ENCODE data around the gene EIF5A. TPM values are rescaled to one million over a fixed set of nuclear protein-coding genes. Genes with fewer than 3 reads are reported as not detected.
A peak's percentile ranks its signal among the peaks of the same experiment; 100 is the strongest.

Gene EIF5A
- total and polyA plus RNA-seq, 5 donors, result 259 to 311 (median 271) TPM

DNA sequence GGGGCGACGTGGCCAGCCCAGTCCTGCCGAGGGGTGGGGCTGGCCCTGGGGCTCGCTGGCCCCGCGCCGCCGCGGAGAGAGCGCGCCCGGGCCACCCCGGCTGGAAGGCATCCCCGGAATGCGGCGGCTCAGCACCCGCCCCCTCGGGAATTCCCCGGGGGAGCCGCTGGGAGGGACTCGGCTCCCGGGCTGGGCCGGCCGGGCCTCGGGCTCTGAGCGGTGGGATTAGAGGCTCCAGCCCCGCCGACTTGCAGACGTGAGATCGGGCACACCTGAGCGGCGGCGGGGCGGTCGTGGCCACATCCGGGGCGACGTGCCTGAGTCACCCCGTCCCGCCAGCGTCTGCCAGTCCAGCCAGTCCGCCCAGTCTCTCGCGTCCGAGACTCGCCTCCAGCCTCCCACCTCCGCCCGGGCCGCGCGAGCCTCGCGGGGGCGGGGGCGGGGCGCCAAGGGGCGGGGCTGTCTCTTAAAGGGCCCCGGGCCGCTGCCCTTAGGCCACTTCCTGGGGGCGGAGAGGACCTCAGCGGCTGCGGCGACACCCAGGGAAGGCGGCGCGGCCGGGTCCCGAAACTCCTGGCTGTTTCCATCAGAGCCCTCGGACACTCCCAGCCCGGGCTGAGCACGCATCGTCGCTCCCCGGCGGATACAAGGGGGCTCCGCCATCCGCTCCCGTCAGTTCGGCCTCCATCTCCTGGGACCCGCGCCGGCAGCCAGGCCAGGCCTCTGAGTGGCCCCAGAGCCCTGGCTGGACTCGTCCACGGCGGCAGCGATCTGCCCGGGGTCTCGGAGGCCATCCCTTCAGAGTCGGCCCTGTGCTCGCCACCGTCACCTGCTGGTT, 44.5 kb downstream of the EIF5A start, which contains the start of gene KCTD11:
Gene KCTD11 (plus strand): TSS at position 498 of the 838 bp plus-strand sequence.
- under 1% methylated on average over 91 of the region's 91 CpGs for WGBS
- DNase-seq (peak; percentile 95 to 98 (median 97)), ATAC-seq (peak; percentile 81 to 83)
- peak within 1 kb of the TSS; percentile 64 for H3K4me3 ChIP-seq (ENCODE audit: low read length)
- H3K9me3 ChIP-seq (ENCODE audit: control insufficient read depth, low read length), result no peaks in the 10 kb centered on the region
- peak within 1 kb of the TSS; percentile 87 for H3K27ac ChIP-seq (ENCODE audit: low read length)
- intact Hi-C loops (cut with DNase I), result loop anchor here in 3 of 4 donors (10.0 kb wide), 3 partner anchors 83 to 233 kb away; partner anchors contain the start of genes FGF11 (in 2 of the 3), TMEM102 (in 2 of the 3), MPDU1 (in 1 of the 3) and TNFSF13 (in 1 of the 3)
- peaks cover 8% of the 10 kb centered on the region for H3K4me1 ChIP-seq (ENCODE audit: control insufficient read depth, insufficient read depth, low read length)
- no peaks in the 10 kb centered on the region for H3K27me3 ChIP-seq (ENCODE audit: control insufficient read depth, insufficient read depth)

DNA sequence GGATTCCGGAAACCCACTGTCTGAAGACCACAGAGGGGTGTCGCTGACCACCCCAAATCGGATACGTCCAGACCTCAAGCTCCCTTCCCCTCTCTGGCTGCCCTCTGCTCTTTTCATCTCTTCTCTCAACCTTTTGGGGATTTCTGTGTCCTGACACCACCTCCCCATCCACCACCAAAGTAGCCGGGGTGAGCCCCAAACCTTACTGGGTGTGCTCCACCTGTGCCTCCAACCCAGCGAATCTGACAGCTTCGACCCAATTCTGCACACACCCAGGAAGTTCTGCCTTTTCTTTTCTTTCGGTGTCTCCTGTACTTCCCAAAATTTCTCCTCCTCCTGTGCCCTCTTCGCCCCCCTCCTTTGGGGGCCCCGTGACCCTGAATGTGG, 45.1 kb downstream of the EIF5A start:
- 29% methylated on average over 10 of the region's 10 CpGs for WGBS
- ATAC-seq (no peak), DNase-seq (no peak)
- Histone ChIP-seq H3K9me3 (ENCODE audit: control insufficient read depth, low read length) (no peaks in the 10 kb centered on the region), H3K4me1 (ENCODE audit: control insufficient read depth, insufficient read depth, low read length) (peaks cover 8% of the 10 kb centered on the region), H3K27ac (ENCODE audit: low read length) (peak overlapping the region; percentile 87), H3K27me3 (ENCODE audit: control insufficient read depth, insufficient read depth) (no peaks in the 10 kb centered on the region), H3K4me3 (ENCODE audit: low read length) (peak overlapping the region; percentile 64)
- intact Hi-C loops (cut with DNase I), result loop anchor here in 3 of 4 donors (10.0 kb wide), 3 partner anchors 82 to 232 kb away; partner anchors contain the start of genes FGF11 (in 2 of the 3), TMEM102 (in 2 of the 3), MPDU1 (in 1 of the 3) and TNFSF13 (in 1 of the 3)

DNA sequence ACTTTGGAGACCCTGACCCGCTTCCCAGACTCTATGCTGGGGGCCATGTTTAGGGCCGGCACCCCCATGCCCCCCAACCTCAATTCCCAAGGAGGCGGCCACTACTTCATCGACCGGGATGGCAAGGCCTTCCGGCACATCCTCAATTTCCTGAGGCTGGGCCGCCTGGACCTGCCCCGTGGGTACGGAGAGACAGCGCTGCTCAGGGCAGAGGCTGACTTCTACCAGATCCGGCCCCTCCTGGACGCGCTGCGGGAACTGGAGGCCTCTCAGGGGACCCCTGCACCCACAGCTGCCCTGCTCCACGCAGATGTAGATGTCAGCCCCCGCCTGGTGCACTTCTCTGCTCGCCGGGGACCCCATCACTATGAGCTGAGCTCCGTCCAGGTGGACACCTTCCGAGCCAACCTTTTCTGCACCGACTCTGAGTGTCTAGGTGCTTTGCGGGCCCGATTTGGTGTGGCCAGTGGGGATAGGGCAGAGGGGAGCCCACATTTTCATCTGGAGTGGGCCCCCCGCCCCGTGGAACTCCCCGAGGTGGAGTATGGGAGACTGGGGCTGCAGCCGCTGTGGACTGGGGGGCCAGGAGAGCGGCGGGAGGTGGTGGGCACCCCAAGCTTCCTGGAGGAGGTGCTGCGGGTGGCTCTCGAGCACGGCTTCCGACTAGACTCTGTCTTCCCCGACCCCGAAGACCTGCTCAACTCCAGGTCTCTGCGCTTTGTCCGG, 45.6 kb downstream of the EIF5A start:
- 87% methylated on average over 37 of the region's 37 CpGs for WGBS
- peak in 2 of 3 donors; percentile 28 to 74 for DNase-seq
- H3K4me1 ChIP-seq (ENCODE audit: control insufficient read depth, insufficient read depth, low read length), result peaks cover 8% of the 10 kb centered on the region
- no peaks in the 10 kb centered on the region for H3K9me3 ChIP-seq (ENCODE audit: control insufficient read depth, low read length)
- no peaks in the 10 kb centered on the region for H3K27me3 ChIP-seq (ENCODE audit: control insufficient read depth, insufficient read depth)
- intact Hi-C loops (cut with DNase I), result loop anchor here in 3 of 4 donors (10.0 kb wide), 3 partner anchors 82 to 232 kb away; partner anchors contain the start of genes FGF11 (in 2 of the 3), TMEM102 (in 2 of the 3), MPDU1 (in 1 of the 3) and TNFSF13 (in 1 of the 3)
- no peak for ATAC-seq
- no peak overlapping the region for H3K27ac ChIP-seq (ENCODE audit: low read length)
- H3K4me3 ChIP-seq (ENCODE audit: low read length), result no peak overlapping the region

DNA sequence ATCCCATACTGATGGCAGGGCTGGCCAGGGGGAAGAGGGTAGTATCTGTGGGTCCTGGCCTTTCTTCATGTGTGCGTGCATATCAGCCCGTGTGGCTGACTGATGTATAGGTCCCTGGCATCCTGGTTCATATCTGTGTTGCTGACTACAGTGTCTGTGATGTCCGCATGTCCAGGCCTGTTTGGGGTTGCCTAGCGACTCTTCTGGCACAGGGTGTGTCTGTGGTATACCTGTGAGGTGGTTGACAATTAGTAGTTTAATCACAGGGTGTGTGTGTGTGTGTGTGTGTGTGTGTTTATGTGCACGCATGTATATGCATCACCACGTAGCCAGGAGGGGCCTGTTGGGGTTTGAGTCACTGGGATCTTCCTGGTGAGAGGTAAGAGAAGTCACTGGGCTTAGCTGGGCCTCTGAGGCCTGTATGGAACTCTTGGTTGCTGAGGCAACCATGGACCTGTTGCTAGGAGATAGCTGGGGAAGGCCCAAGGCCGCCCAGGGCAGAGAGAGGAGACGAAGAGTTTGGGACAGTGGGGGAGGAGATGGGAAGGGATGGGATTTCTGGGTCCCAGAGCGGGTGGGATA, 46.9 kb downstream of the EIF5A start:
- no peak overlapping the region for H3K4me3 ChIP-seq (ENCODE audit: low read length)
- no peak for ATAC-seq
- intact Hi-C loops (cut with DNase I), result loop anchor here in 3 of 4 donors (10.0 kb wide), 3 partner anchors 80 to 230 kb away; partner anchors contain the start of genes FGF11 (in 2 of the 3), TMEM102 (in 2 of the 3), MPDU1 (in 1 of the 3) and TNFSF13 (in 1 of the 3)
- H3K27me3 ChIP-seq (ENCODE audit: control insufficient read depth, insufficient read depth), result no peaks in the 10 kb centered on the region
- no peaks in the 10 kb centered on the region for H3K9me3 ChIP-seq (ENCODE audit: control insufficient read depth, low read length)
- 71% methylated on average over 9 of the region's 9 CpGs for whole genome bisulfite sequencing
- no peak overlapping the region for H3K27ac ChIP-seq (ENCODE audit: low read length)
- DNase-seq, result peak in 1 of 3 donors; percentile 32
- H3K4me1 ChIP-seq (ENCODE audit: control insufficient read depth, insufficient read depth, low read length), result peaks cover 8% of the 10 kb centered on the region

DNA sequence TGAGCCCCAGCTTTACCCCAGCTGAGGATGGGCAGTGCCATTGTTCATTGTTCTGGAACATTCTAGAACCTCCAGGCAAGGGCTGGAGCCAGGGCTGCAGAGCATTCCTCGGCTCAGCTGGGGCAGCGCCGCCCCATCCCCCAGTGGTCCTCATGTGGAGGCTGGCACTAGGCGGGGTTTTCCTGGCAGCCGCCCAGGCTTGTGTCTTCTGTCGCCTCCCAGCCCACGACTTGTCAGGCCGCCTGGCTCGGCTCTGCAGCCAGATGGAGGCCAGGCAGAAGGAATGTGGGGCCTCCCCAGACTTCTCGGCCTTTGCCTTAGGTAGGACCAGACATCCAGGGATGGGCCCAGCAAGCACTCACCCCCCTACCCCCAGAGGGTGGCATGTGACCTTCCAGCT, 47.6 kb downstream of the EIF5A start, which contains the start of gene TMEM95:
Gene TMEM95 (plus strand): TSS at position 104 of the 400 bp plus-strand sequence. CDS start 49 bp downstream, at position 153.
- intact Hi-C loops (cut with DNase I), result loop anchor here in 3 of 4 donors (5.0 to 10.0 kb wide), 4 partner anchors 80 to 230 kb away; partner anchors contain the start of genes FGF11 (in 3 of the 3), TMEM102 (in 3 of the 3), MPDU1 (in 1 of the 3) and TNFSF13 (in 1 of the 3)
- H3K9me3 ChIP-seq (ENCODE audit: control insufficient read depth, low read length), result no peaks in the 10 kb centered on the region
- 40% methylated on average over 10 of the region's 10 CpGs for WGBS
- H3K4me1 ChIP-seq (ENCODE audit: control insufficient read depth, insufficient read depth, low read length), result peaks cover 8% of the 10 kb centered on the region
- ATAC-seq (no peak), DNase-seq (peak; percentile 64 to 83 (median 82))
- H3K4me3 ChIP-seq (ENCODE audit: low read length), result no peak within 1 kb of the TSS
- no peaks in the 10 kb centered on the region for H3K27me3 ChIP-seq (ENCODE audit: control insufficient read depth, insufficient read depth)
- H3K27ac ChIP-seq (ENCODE audit: low read length), result no peak within 1 kb of the TSS

DNA sequence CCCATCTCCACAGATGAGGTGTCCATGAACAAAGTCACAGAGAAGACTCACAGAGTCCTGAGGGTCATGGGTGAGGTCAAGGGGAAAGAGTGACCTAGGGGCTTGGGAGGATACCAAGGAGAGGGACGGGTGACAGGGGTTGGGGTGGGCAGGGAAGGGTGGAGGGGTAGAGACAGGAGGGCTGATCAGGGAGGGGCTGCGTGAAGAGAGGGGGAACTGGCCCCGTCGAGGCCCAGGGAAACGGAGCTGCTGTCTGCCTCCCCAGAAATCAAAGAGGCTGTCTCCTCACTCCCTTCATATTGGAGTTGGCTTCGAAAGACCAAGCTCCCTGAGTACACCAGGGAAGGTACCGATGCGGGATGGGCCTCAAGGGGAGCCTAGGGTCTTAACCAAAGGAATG, 48.1 kb downstream of the EIF5A start:
- H3K27ac ChIP-seq (ENCODE audit: low read length), result no peak overlapping the region

DNA sequence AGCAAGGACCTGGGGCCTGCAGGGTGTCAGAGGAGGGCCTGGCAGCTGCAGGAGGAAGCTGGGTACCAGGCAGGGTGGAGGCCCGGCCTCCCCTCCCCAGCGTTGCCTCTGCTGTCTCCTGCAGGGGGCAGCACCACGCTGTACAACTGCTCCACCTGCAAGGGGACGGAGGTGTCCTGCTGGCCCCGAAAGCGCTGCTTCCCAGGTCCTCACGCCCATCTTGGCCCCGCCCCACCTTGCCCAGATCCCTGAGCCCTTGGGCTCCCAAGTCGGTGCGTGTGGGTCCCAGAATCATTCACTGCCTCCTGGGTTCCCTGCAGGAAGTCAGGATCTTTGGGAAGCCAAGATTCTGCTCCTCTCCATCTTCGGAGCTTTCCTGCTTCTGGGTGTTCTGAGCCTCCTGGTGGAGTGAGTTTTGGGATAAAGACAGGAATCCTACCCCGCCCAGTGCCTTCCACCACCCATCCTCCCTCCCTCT, 48.7 kb downstream of the EIF5A start:
- Histone ChIP-seq H3K27ac (ENCODE audit: low read length) (no peak overlapping the region), H3K4me1 (ENCODE audit: control insufficient read depth, insufficient read depth, low read length) (peaks cover 8% of the 10 kb centered on the region), H3K9me3 (ENCODE audit: control insufficient read depth, low read length) (no peaks in the 10 kb centered on the region), H3K27me3 (ENCODE audit: control insufficient read depth, insufficient read depth) (no peaks in the 10 kb centered on the region), H3K4me3 (ENCODE audit: low read length) (no peak overlapping the region)
- ATAC-seq, result peak; percentile 7 to 34
- peak; percentile 81 to 93 (median 92) for DNase-seq
- WGBS, result 13% methylated on average over 12 of the region's 12 CpGs
- intact Hi-C loops (cut with DNase I), result loop anchor here in 3 of 4 donors (5.0 to 10.0 kb wide), 4 partner anchors 79 to 229 kb away; partner anchors contain the start of genes FGF11 (in 3 of the 3), TMEM102 (in 3 of the 3), MPDU1 (in 1 of the 3) and TNFSF13 (in 1 of the 3)

More for the DNA sequence above, 48.1 kb downstream of the EIF5A start:
- Histone ChIP-seq H3K4me1 (ENCODE audit: control insufficient read depth, insufficient read depth, low read length) (peaks cover 8% of the 10 kb centered on the region), H3K4me3 (ENCODE audit: low read length) (no peak overlapping the region), H3K27me3 (ENCODE audit: control insufficient read depth, insufficient read depth) (no peaks in the 10 kb centered on the region), H3K9me3 (ENCODE audit: control insufficient read depth, low read length) (no peaks in the 10 kb centered on the region)
- DNase-seq (peak in 1 of 3 donors; percentile 24), ATAC-seq (no peak)
- WGBS, result 69% methylated on average over 8 of the region's 8 CpGs
- intact Hi-C loops (cut with DNase I), result loop anchor here in 3 of 4 donors (5.0 to 10.0 kb wide), 4 partner anchors 79 to 229 kb away; partner anchors contain the start of genes FGF11 (in 3 of the 3), TMEM102 (in 3 of the 3), MPDU1 (in 1 of the 3) and TNFSF13 (in 1 of the 3)

DNA sequence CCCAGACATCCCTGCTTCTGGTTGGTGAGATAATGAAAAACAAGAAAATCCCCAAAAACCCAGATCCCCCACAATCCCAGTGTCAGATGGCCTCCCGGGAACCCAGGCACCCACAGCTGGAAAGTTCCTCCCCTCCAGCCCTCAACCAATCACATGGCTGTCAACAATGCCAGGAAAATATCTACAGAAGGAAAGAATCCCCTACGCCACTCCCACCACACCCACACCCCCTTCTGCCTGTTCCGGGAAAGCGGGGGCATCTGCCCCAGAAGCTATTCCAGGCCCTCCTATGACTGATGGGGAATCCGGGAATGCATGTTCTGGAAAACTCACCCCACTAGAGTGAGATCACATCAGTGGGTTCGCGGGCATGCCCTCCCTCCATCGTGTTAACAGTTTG, 49.3 kb downstream of the EIF5A start:
- Histone ChIP-seq H3K4me1 (ENCODE audit: control insufficient read depth, insufficient read depth, low read length) (peaks cover 8% of the 10 kb centered on the region), H3K9me3 (ENCODE audit: control insufficient read depth, low read length) (no peaks in the 10 kb centered on the region), H3K4me3 (ENCODE audit: low read length) (no peak overlapping the region), H3K27me3 (ENCODE audit: control insufficient read depth, insufficient read depth) (no peaks in the 10 kb centered on the region), H3K27ac (ENCODE audit: low read length) (no peak overlapping the region)
- DNase-seq (peak in 1 of 3 donors; percentile 23), ATAC-seq (no peak)
- intact Hi-C loops (cut with DNase I), result loop anchor here in 3 of 4 donors (5.0 to 10.0 kb wide), 4 partner anchors 78 to 228 kb away; partner anchors contain the start of genes FGF11 (in 3 of the 3), TMEM102 (in 3 of the 3), MPDU1 (in 1 of the 3) and TNFSF13 (in 1 of the 3)
- WGBS, result 62% methylated on average over 8 of the region's 8 CpGs

DNA sequence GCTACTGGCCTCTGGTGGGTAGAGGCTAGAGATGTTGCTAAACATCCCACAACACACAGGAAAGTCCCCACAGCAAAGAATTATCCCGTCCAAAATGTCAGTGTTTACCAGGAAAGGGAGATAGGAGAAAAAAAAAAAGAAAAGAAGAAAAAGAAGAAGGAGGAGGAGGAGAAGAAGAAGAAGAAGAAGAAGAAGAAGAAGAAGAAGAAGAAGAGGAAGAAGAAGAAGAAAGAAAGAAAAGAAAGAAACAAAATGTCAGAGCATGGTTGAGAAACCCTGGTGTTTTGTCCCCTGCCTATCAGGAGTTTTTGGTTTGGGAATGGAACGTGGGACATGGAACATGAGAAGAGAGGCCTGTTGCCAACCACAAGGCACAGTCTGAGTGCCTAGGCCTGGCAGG, 50.0 kb downstream of the EIF5A start:
- no peak for ATAC-seq
- no peaks in the 10 kb centered on the region for H3K27me3 ChIP-seq (ENCODE audit: control insufficient read depth, insufficient read depth)
- H3K27ac ChIP-seq (ENCODE audit: low read length), result no peak overlapping the region
- H3K9me3 ChIP-seq (ENCODE audit: control insufficient read depth, low read length), result no peaks in the 10 kb centered on the region
- DNase-seq, result no peak
- H3K4me3 ChIP-seq (ENCODE audit: low read length), result no peak overlapping the region
- peaks cover 8% of the 10 kb centered on the region for H3K4me1 ChIP-seq (ENCODE audit: control insufficient read depth, insufficient read depth, low read length)
- WGBS, result 54% methylated on average over 2 of the region's 2 CpGs
- intact Hi-C loops (cut with DNase I), result loop anchor here in 3 of 4 donors (5.0 to 10.0 kb wide), 4 partner anchors 77 to 227 kb away; partner anchors contain the start of genes FGF11 (in 3 of the 3), TMEM102 (in 3 of the 3), MPDU1 (in 1 of the 3) and TNFSF13 (in 1 of the 3)

All from right cardiac atrium (tissue), 5 donors.